GM19351 (cell line): Measurements from ENCODE around the gene PSTPIP1.

Experiments used
- ATAC-seq: cut with Tn5 transposase; IDR thresholded peaks from one replicate; pipeline ENCODE4 v1.9.1; 2021; ENCODE audit warnings: mild to moderate bottlenecking, moderate library complexity; ENCODE audit not compliant: unreplicated experiment

PSTPIP1 gene

GRCh38 chr15:77039217-77039533, 44.2 kb downstream of the PSTPIP1 start:
- no peak for ATAC-seq

- ATAC-seq = no peak
Measured at GRCh38 chr15:77039848-77040247, 44.9 kb downstream of the PSTPIP1 start.

GRCh38 chr15:77040673-77041072, 45.7 kb downstream of the PSTPIP1 start:
- ATAC-seq = no peak

- no peak for ATAC-seq
Measured at GRCh38 chr15:77042245-77042919, 47.5 kb downstream of the PSTPIP1 start.

- ATAC-seq = no peak
Measured at GRCh38 chr15:77042955-77043920, 48.3 kb downstream of the PSTPIP1 start.

GRCh38 chr15:77044228-77045042, 49.5 kb downstream of the PSTPIP1 start:
- no peak for ATAC-seq

GRCh38 chr15:77045985-77046384, 51.1 kb downstream of the PSTPIP1 start:
- no peak for ATAC-seq

- no peak for ATAC-seq
Measured at GRCh38 chr15:77046704-77047412, 51.9 kb downstream of the PSTPIP1 start.

- ATAC-seq = no peak
Measured at GRCh38 chr15:77048135-77048876, 53.4 kb downstream of the PSTPIP1 start.

GRCh38 chr15:77052556-77052955, 57.6 kb downstream of the PSTPIP1 start:
- ATAC-seq = no peak

- ATAC-seq = no peak
Measured at GRCh38 chr15:77053709-77054108, 58.8 kb downstream of the PSTPIP1 start.

- no peak for ATAC-seq
Measured at GRCh38 chr15:77057072-77057471, 62.1 kb downstream of the PSTPIP1 start.

GRCh38 chr15:77057685-77058084, 62.8 kb downstream of the PSTPIP1 start:
- no peak for ATAC-seq

- no peak for ATAC-seq
Measured at GRCh38 chr15:77058468-77058867, 63.5 kb downstream of the PSTPIP1 start.

GRCh38 chr15:77059786-77060361, 64.9 kb downstream of the PSTPIP1 start:
- ATAC-seq = peak; percentile 58

- ATAC-seq = no peak
Measured at GRCh38 chr15:77060546-77060945, 65.6 kb downstream of the PSTPIP1 start.

- no peak for ATAC-seq
Measured at GRCh38 chr15:77063249-77063648, 68.3 kb downstream of the PSTPIP1 start.

- ATAC-seq = no peak
Measured at GRCh38 chr15:77064063-77064462, 69.1 kb downstream of the PSTPIP1 start.

- ATAC-seq = no peak
Measured at GRCh38 chr15:77064539-77065308, 69.8 kb downstream of the PSTPIP1 start.
